ENCODE measurements around the gene IL1RAPL1. TPM values are rescaled to one million over a fixed set of nuclear protein-coding genes. Genes with fewer than 3 reads are reported as not detected.

IL1RAPL1 gene
- total RNA-seq, 2 donors from 2014 or later: 1.2 to 3.0 TPM

GRCh38 chrX:29824176-29824906 lies 1237.1 kb downstream of the IL1RAPL1 start:
- Histone ChIP-seq H3K4me1 (no peaks in the 10 kb centered on the region), H3K9me3 (no peaks in the 10 kb centered on the region), H3K4me3 (no peak overlapping the region), H3K36me3 (no peaks in the 10 kb centered on the region), H3K27me3 (no peaks in the 10 kb centered on the region), H3K27ac (no peak overlapping the region)
- DNase-seq (ENCODE audit: low spot score): no peak
- TF ChIP-seq CTCF (IDR thresholded peaks at IDR 0.05): no peak

GRCh38 chrX:29826742-29827141 lies 1239.5 kb downstream of the IL1RAPL1 start:
- no peak overlapping the region for H3K27ac ChIP-seq
- no peaks in the 10 kb centered on the region for H3K36me3 ChIP-seq
- TF ChIP-seq CTCF (IDR thresholded peaks at IDR 0.05): no peak
- H3K4me1 ChIP-seq: no peaks in the 10 kb centered on the region
- no peak for DNase-seq (ENCODE audit: low spot score)
- no peaks in the 10 kb centered on the region for H3K27me3 ChIP-seq
- no peaks in the 10 kb centered on the region for H3K9me3 ChIP-seq
- H3K4me3 ChIP-seq: no peak overlapping the region

GRCh38 chrX:29834311-29834710 lies 1247.1 kb downstream of the IL1RAPL1 start:
- Histone ChIP-seq H3K4me3 (no peak overlapping the region), H3K36me3 (no peaks in the 10 kb centered on the region), H3K4me1 (no peaks in the 10 kb centered on the region), H3K27me3 (no peaks in the 10 kb centered on the region), H3K9me3 (no peaks in the 10 kb centered on the region), H3K27ac (no peak overlapping the region)
- no peak for TF ChIP-seq CTCF (IDR thresholded peaks at IDR 0.05)
- DNase-seq (ENCODE audit: low spot score): no peak

GRCh38 chrX:29834764-29835163 lies 1247.5 kb downstream of the IL1RAPL1 start:
- no peak for DNase-seq (ENCODE audit: low spot score)
- no peak overlapping the region for H3K27ac ChIP-seq
- no peaks in the 10 kb centered on the region for H3K4me1 ChIP-seq
- TF ChIP-seq CTCF (IDR thresholded peaks at IDR 0.05): no peak
- H3K9me3 ChIP-seq: no peaks in the 10 kb centered on the region
- no peaks in the 10 kb centered on the region for H3K36me3 ChIP-seq
- H3K4me3 ChIP-seq: no peak overlapping the region
- H3K27me3 ChIP-seq: no peaks in the 10 kb centered on the region

- TF ChIP-seq CTCF (IDR thresholded peaks at IDR 0.05): no peak
- Histone ChIP-seq H3K27me3 (no peaks in the 10 kb centered on the region), H3K9me3 (no peaks in the 10 kb centered on the region), H3K27ac (no peak overlapping the region), H3K4me3 (no peak overlapping the region), H3K4me1 (no peaks in the 10 kb centered on the region), H3K36me3 (no peaks in the 10 kb centered on the region)
- no peak for DNase-seq (ENCODE audit: low spot score)
Measured at GRCh38 chrX:29841750-29842149, 1254.5 kb downstream of the IL1RAPL1 start.

- Histone ChIP-seq H3K4me3 (no peak overlapping the region), H3K27ac (no peak overlapping the region), H3K36me3 (no peaks in the 10 kb centered on the region), H3K9me3 (no peaks in the 10 kb centered on the region), H3K27me3 (no peaks in the 10 kb centered on the region), H3K4me1 (no peaks in the 10 kb centered on the region)
- TF ChIP-seq CTCF (IDR thresholded peaks at IDR 0.05): no peak
- no peak for DNase-seq (ENCODE audit: low spot score)
Measured at GRCh38 chrX:29842552-29842951, 1255.3 kb downstream of the IL1RAPL1 start.
